CD8-positive, alpha-beta memory T cell (primary cell): Measurements from ENCODE around the gene SCO1. TPM values are rescaled to one million over a fixed set of nuclear protein-coding genes. Genes with fewer than 3 reads are reported as not detected.

Source experiments
- CTCF ChIA-PET: fragments of 350-600 bp; sonication (Branson Sonifier 250); formaldehyde crosslinking; loops from one replicate; lab custom pipeline; 2021; ENCODE audit warnings: antibody characterized with exemption; lab: Charles Lee
- POLR2A ChIA-PET: fragments of 350-600 bp; sonication (Branson Sonifier 250); formaldehyde crosslinking; loops from one replicate; lab custom pipeline; 2021; ENCODE audit warnings: antibody characterized with exemption; lab: Charles Lee
- DNase-seq, 5 donors: peaks; one replicate each; pipeline versions ENCODE4 v3.0.0 to v3.0.0-alpha.2; 2020 to 2022; ENCODE audit warnings: mixed read lengths in 1 of 5
- H3K27ac ChIP-seq: one replicate; pipeline ENCODE4 v1.7.0; 2013; ENCODE audit warnings: low read depth, mild to moderate bottlenecking, low read length, moderate library complexity
- H3K27me3 ChIP-seq: 2 replicates; pipeline ENCODE4 v1.7.0; 2013; ENCODE audit warnings: low read length, mild to moderate bottlenecking; ENCODE audit not compliant: insufficient read depth, poor library complexity, severe bottlenecking
- H3K36me3 ChIP-seq: 2 replicates; pipeline ENCODE4 v1.7.0; 2013; ENCODE audit warnings: mild to moderate bottlenecking, low read length, moderate library complexity; ENCODE audit not compliant: insufficient read depth
- H3K4me1 ChIP-seq: 2 replicates; pipeline ENCODE4 v1.7.0; 2013; ENCODE audit warnings: mild to moderate bottlenecking, low read length, moderate library complexity; ENCODE audit not compliant: insufficient read depth
- H3K4me3 ChIP-seq: 2 replicates; pipeline ENCODE4 v1.7.0; 2013; ENCODE audit warnings: mild to moderate bottlenecking, low read length
- H3K9me3 ChIP-seq: 2 replicates; pipeline ENCODE4 v1.7.0; 2013; ENCODE audit warnings: mild to moderate bottlenecking, low read length
- H3K27ac Mint-ChIP-seq, 8 donors: one replicate each; pipeline ENCODE4 v1.8.0; 2020 to 2021; ENCODE audit warnings: mixed read lengths in 8 of 8, mild to moderate bottlenecking in 6 of 8, inconsistent platforms in 3 of 8, moderate library complexity in 3 of 8
- H3K27me3 Mint-ChIP-seq, 2 donors: one replicate each; pipeline ENCODE4 v1.8.0; 2020 to 2021; ENCODE audit warnings: mixed read lengths in 2 of 2, mild to moderate bottlenecking in 1 of 2, moderate library complexity in 1 of 2
- H3K36me3 Mint-ChIP-seq, 3 donors: one replicate each; pipeline ENCODE4 v1.8.0; 2020 to 2021; ENCODE audit warnings: mixed read lengths in 3 of 3, inconsistent platforms in 1 of 3, mild to moderate bottlenecking in 1 of 3
- H3K4me1 Mint-ChIP-seq, 3 donors: one replicate each; pipeline ENCODE4 v1.8.0; 2020 to 2021; ENCODE audit warnings: mixed read lengths in 3 of 3, inconsistent platforms in 1 of 3, mild to moderate bottlenecking in 1 of 3
- H3K4me3 Mint-ChIP-seq, 7 donors: one replicate each; pipeline ENCODE4 v1.8.0; 2020 to 2021; ENCODE audit warnings: mixed read lengths in 7 of 7, mild to moderate bottlenecking in 6 of 7, moderate library complexity in 4 of 7, inconsistent platforms in 2 of 7
- H3K9me3 Mint-ChIP-seq, 5 donors: one replicate each; pipeline ENCODE4 v1.8.0; 2020 to 2022; ENCODE audit warnings: mixed read lengths in 5 of 5, mild to moderate bottlenecking in 3 of 5, moderate library complexity in 2 of 5, inconsistent platforms in 1 of 5
- polyA plus RNA-seq: library from polyadenylated mRNA; unstranded; fragments of 300-500 nt; fragmentation: Illumina TruSeq; gene quantifications from one replicate; pipeline ENCODE4 v1.2.3, GENCODE V29; 2021
- total RNA-seq, 2 experiments: library from RNA; stranded (reverse); gene quantifications; one replicate each; pipeline ENCODE4 v1.2.3, GENCODE V29; 2021

The SCO1 gene
- total and polyA plus RNA-seq, 3 experiments from 2014 or later = 15.9 to 46.9 (median 45.5) TPM

GRCh38 chr17:10718547-10718946, 21.2 kb upstream of the SCO1 start:
- no peaks in the 10 kb centered on the region for H3K9me3 ChIP-seq
- Mint-ChIP-seq H3K4me3 (no peak overlapping the region), H3K27ac (peak overlapping the region in 2 of 8 donors; percentile 52 to 62), H3K36me3 (peaks cover 0 to 10% (median 4%) of the 10 kb centered on the region in 3 donors), H3K27me3 (no peaks in the 10 kb centered on the region), H3K4me1 (peaks cover 0 to 6% (median 0%) of the 10 kb centered on the region in 3 donors), H3K9me3 (no peaks in the 10 kb centered on the region)
- H3K4me1 ChIP-seq = no peaks in the 10 kb centered on the region
- no peak overlapping the region for H3K4me3 ChIP-seq
- H3K27ac ChIP-seq = no peak overlapping the region
- no peak for DNase-seq
- no peaks in the 10 kb centered on the region for H3K27me3 ChIP-seq
- CTCF ChIA-PET = no interaction called here
- POLR2A ChIA-PET = no interaction called here
- H3K36me3 ChIP-seq = no peaks in the 10 kb centered on the region

- H3K36me3 Mint-ChIP-seq = peaks cover 0 to 29% (median 10%) of the 10 kb centered on the region in 3 donors
- H3K4me3 ChIP-seq = no peak overlapping the region
- no peak overlapping the region for H3K27ac ChIP-seq
- ChIA-PET CTCF (no interaction called here), POLR2A (interaction anchor here (0.7 kb wide), 1 partner anchor 16 kb away, joined by 3 read pairs; no protein-coding TSS in a partner anchor)
- H3K27ac Mint-ChIP-seq = peak overlapping the region in 2 of 8 donors; percentile 8 to 11
- H3K9me3 Mint-ChIP-seq = no peaks in the 10 kb centered on the region
- H3K27me3 Mint-ChIP-seq = no peaks in the 10 kb centered on the region
- no peaks in the 10 kb centered on the region for H3K4me1 ChIP-seq
- H3K4me3 Mint-ChIP-seq = no peak overlapping the region
- DNase-seq = no peak
- no peaks in the 10 kb centered on the region for H3K9me3 ChIP-seq
- peaks cover 0 to 6% (median 0%) of the 10 kb centered on the region in 3 donors for H3K4me1 Mint-ChIP-seq
- peaks cover 11% of the 10 kb centered on the region for H3K36me3 ChIP-seq
- H3K27me3 ChIP-seq = no peaks in the 10 kb centered on the region
Measured at GRCh38 chr17:10716218-10716617, 18.9 kb upstream of the SCO1 start.

- H3K4me3 Mint-ChIP-seq = no peak overlapping the region
- peak overlapping the region in 1 of 8 donors; percentile 22 for H3K27ac Mint-ChIP-seq
- H3K9me3 ChIP-seq = no peaks in the 10 kb centered on the region
- H3K36me3 Mint-ChIP-seq = peaks cover 0 to 55% (median 18%) of the 10 kb centered on the region in 3 donors
- H3K4me1 Mint-ChIP-seq = peaks cover 6 to 22% (median 10%) of the 10 kb centered on the region in 3 donors
- no peak overlapping the region for H3K27ac ChIP-seq
- H3K4me3 ChIP-seq = no peak overlapping the region
- H3K27me3 ChIP-seq = no peaks in the 10 kb centered on the region
- DNase-seq = no peak
- H3K27me3 Mint-ChIP-seq = peaks cover 0 to 3% of the 10 kb centered on the region in 2 donors
- peaks cover 23% of the 10 kb centered on the region for H3K36me3 ChIP-seq
- no peaks in the 10 kb centered on the region for H3K4me1 ChIP-seq
- ChIA-PET CTCF (no interaction called here), POLR2A (no interaction called here)
- no peaks in the 10 kb centered on the region for H3K9me3 Mint-ChIP-seq
Measured at GRCh38 chr17:10713318-10713717, 16.0 kb upstream of the SCO1 start.

GRCh38 chr17:10705727-10706126, 8.4 kb upstream of the SCO1 start:
- Histone ChIP-seq H3K27me3 (no peaks in the 10 kb centered on the region), H3K9me3 (no peaks in the 10 kb centered on the region), H3K4me1 (peaks cover 41% of the 10 kb centered on the region), H3K4me3 (no peak overlapping the region), H3K36me3 (peaks cover 34% of the 10 kb centered on the region), H3K27ac (no peak overlapping the region)
- Mint-ChIP-seq H3K4me3 (no peak overlapping the region), H3K27ac (peak overlapping the region in 6 of 8 donors; percentile 5 to 77 (median 26)), H3K27me3 (peaks cover 0 to 3% of the 10 kb centered on the region in 2 donors), H3K4me1 (peaks cover 43 to 66% (median 65%) of the 10 kb centered on the region in 3 donors), H3K36me3 (peaks cover 0 to 72% (median 21%) of the 10 kb centered on the region in 3 donors), H3K9me3 (no peaks in the 10 kb centered on the region)
- POLR2A ChIA-PET = no interaction called here
- CTCF ChIA-PET = no interaction called here
- DNase-seq = no peak

GRCh38 chr17:10702574-10702973, 5.2 kb upstream of the SCO1 start:
- no peak overlapping the region for H3K4me3 ChIP-seq
- peaks cover 56% of the 10 kb centered on the region for H3K4me1 ChIP-seq
- Mint-ChIP-seq H3K27me3 (no peaks in the 10 kb centered on the region), H3K9me3 (no peaks in the 10 kb centered on the region), H3K4me3 (peak overlapping the region in 4 of 7 donors; percentile 20 to 58 (median 48)), H3K4me1 (peaks cover 54 to 77% (median 77%) of the 10 kb centered on the region in 3 donors), H3K27ac (peak overlapping the region in 6 of 8 donors; percentile 18 to 79 (median 46)), H3K36me3 (peaks cover 0 to 54% (median 13%) of the 10 kb centered on the region in 3 donors)
- H3K27ac ChIP-seq = no peak overlapping the region
- DNase-seq = peak in 1 of 5 donors; percentile 10
- H3K36me3 ChIP-seq = peaks cover 22% of the 10 kb centered on the region
- no peaks in the 10 kb centered on the region for H3K27me3 ChIP-seq
- no peaks in the 10 kb centered on the region for H3K9me3 ChIP-seq
- CTCF ChIA-PET = no interaction called here
- POLR2A ChIA-PET = no interaction called here

- Histone ChIP-seq H3K4me3 (peak overlapping the region; percentile 10), H3K4me1 (peaks cover 55% of the 10 kb centered on the region), H3K36me3 (peaks cover 3% of the 10 kb centered on the region), H3K9me3 (no peaks in the 10 kb centered on the region), H3K27me3 (no peaks in the 10 kb centered on the region), H3K27ac (peak overlapping the region; percentile 9)
- CTCF ChIA-PET = interaction anchor here (1.3 kb wide), 1 partner anchor 37 kb away, joined by 5 read pairs; no protein-coding TSS in a partner anchor
- POLR2A ChIA-PET = interaction anchor here (0.5 to 0.9 kb wide), 2 partner anchors 17 to 30 kb away, joined by 3 read pairs; partner anchors contain the start of gene TMEM220
- peaks cover 60 to 81% (median 80%) of the 10 kb centered on the region in 3 donors for H3K4me1 Mint-ChIP-seq
- H3K36me3 Mint-ChIP-seq = peaks cover 0 to 42% (median 4%) of the 10 kb centered on the region in 3 donors
- peak overlapping the region; percentile 58 to 86 (median 75) for H3K4me3 Mint-ChIP-seq
- DNase-seq = peak in 2 of 5 donors; percentile 25 to 74
- H3K27me3 Mint-ChIP-seq = no peaks in the 10 kb centered on the region
- no peaks in the 10 kb centered on the region for H3K9me3 Mint-ChIP-seq
- H3K27ac Mint-ChIP-seq = peak overlapping the region; percentile 9 to 94 (median 86)
Measured at GRCh38 chr17:10699856-10700255, 2.5 kb upstream of the SCO1 start.

- H3K4me3 ChIP-seq = peak overlapping the region; percentile 75
- POLR2A ChIA-PET = no interaction called here
- H3K36me3 ChIP-seq = no peaks in the 10 kb centered on the region
- peaks cover 51% of the 10 kb centered on the region for H3K4me1 ChIP-seq
- H3K27ac ChIP-seq = peak overlapping the region; percentile 86
- H3K9me3 ChIP-seq = no peaks in the 10 kb centered on the region
- CTCF ChIA-PET = no interaction called here
- Mint-ChIP-seq H3K27me3 (no peaks in the 10 kb centered on the region), H3K4me1 (peaks cover 61 to 78% (median 78%) of the 10 kb centered on the region in 3 donors), H3K27ac (peak overlapping the region; percentile 95 to 98 (median 96)), H3K4me3 (peak overlapping the region; percentile 85 to 99 (median 96)), H3K36me3 (peaks cover 0 to 45% (median 11%) of the 10 kb centered on the region in 3 donors), H3K9me3 (no peaks in the 10 kb centered on the region)
- H3K27me3 ChIP-seq = no peaks in the 10 kb centered on the region
- peak in 1 of 5 donors; percentile 11 for DNase-seq
Measured at GRCh38 chr17:10698096-10698818, 924 bp upstream of the SCO1 start.
